ENCODE results near the gene FRMPD4. TPM values are rescaled to one million over a fixed set of nuclear protein-coding genes. Genes with fewer than 3 reads are reported as not detected.

The FRMPD4 gene
- total RNA-seq, 1 donor, result 1.8 TPM

GRCh38 chrX:12330841-12331240, 192.6 kb downstream of the FRMPD4 start:
- TF ChIP-seq, protein P1, sequence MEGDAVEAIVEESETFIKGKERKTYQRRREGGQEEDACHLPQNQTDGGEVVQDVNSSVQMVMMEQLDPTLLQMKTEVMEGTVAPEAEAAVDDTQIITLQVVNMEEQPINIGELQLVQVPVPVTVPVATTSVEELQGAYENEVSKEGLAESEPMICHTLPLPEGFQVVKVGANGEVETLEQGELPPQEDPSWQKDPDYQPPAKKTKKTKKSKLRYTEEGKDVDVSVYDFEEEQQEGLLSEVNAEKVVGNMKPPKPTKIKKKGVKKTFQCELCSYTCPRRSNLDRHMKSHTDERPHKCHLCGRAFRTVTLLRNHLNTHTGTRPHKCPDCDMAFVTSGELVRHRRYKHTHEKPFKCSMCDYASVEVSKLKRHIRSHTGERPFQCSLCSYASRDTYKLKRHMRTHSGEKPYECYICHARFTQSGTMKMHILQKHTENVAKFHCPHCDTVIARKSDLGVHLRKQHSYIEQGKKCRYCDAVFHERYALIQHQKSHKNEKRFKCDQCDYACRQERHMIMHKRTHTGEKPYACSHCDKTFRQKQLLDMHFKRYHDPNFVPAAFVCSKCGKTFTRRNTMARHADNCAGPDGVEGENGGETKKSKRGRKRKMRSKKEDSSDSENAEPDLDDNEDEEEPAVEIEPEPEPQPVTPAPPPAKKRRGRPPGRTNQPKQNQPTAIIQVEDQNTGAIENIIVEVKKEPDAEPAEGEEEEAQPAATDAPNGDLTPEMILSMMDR (IDR thresholded peaks at IDR 0.05; ENCODE audit: extremely low read depth, low read depth, low read length), result no peak
- no peaks in the 10 kb centered on the region for H3K36me3 ChIP-seq (ENCODE audit: insufficient read depth, low read length)
- H3K27ac ChIP-seq (ENCODE audit: low read depth, low read length), result no peak overlapping the region
- H3K9me3 ChIP-seq (ENCODE audit: low read depth, low read length), result no peaks in the 10 kb centered on the region
- no peak overlapping the region for H2AFZ ChIP-seq (ENCODE audit: low read length)
- H3K27me3 ChIP-seq (ENCODE audit: insufficient read depth, low read length), result no peaks in the 10 kb centered on the region
- no peak for DNase-seq (ENCODE audit: insufficient read length, low spot score, missing footprints)
- H4K20me1 ChIP-seq (ENCODE audit: insufficient read depth, low read length), result no peaks in the 10 kb centered on the region
- H3K4me3 ChIP-seq (ENCODE audit: insufficient read depth, low read length), result no peak overlapping the region
- no peaks in the 10 kb centered on the region for H3K79me2 ChIP-seq (ENCODE audit: insufficient read depth, low read length)
- H3K4me2 ChIP-seq (ENCODE audit: insufficient read depth, low read length), result no peak overlapping the region
- no peaks in the 10 kb centered on the region for H3K4me1 ChIP-seq (ENCODE audit: insufficient read depth, low read length)

GRCh38 chrX:12332786-12333347, 194.6 kb downstream of the FRMPD4 start:
- TF ChIP-seq, protein P1 (IDR thresholded peaks at IDR 0.05; ENCODE audit: extremely low read depth, low read depth, low read length), result no peak
- no peak overlapping the region for H3K4me2 ChIP-seq (ENCODE audit: insufficient read depth, low read length)
- H3K36me3 ChIP-seq (ENCODE audit: insufficient read depth, low read length), result no peaks in the 10 kb centered on the region
- DNase-seq (ENCODE audit: insufficient read length, low spot score, missing footprints), result no peak
- H3K27me3 ChIP-seq (ENCODE audit: insufficient read depth, low read length), result no peaks in the 10 kb centered on the region
- no peak overlapping the region for H3K4me3 ChIP-seq (ENCODE audit: insufficient read depth, low read length)
- no peaks in the 10 kb centered on the region for H3K9me3 ChIP-seq (ENCODE audit: low read depth, low read length)
- H3K27ac ChIP-seq (ENCODE audit: low read depth, low read length), result no peak overlapping the region
- H2AFZ ChIP-seq (ENCODE audit: low read length), result no peak overlapping the region
- H4K20me1 ChIP-seq (ENCODE audit: insufficient read depth, low read length), result no peaks in the 10 kb centered on the region
- no peaks in the 10 kb centered on the region for H3K79me2 ChIP-seq (ENCODE audit: insufficient read depth, low read length)
- H3K4me1 ChIP-seq (ENCODE audit: insufficient read depth, low read length), result no peaks in the 10 kb centered on the region

DNA sequence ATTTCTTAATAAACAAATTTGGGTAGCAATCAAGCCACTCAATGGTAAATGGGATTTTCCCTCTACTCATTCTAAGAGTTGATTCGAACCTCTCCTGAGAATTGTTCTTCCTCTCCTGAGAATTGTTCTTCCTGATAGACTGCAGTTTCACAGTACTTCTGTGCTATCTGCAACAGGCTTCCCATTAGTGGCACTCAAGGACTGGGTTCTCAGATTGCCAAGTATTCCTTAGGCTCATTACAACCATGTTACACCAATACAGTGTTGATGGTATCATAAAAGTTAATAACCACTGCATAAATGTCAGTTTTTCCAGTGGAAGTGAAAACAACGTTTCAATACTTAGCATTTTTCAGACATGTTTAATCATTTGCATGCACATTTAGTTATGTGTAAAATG, 201.6 kb downstream of the FRMPD4 start:
- Histone ChIP-seq H3K27ac (ENCODE audit: low read depth, low read length) (no peak overlapping the region), H3K27me3 (ENCODE audit: insufficient read depth, low read length) (no peaks in the 10 kb centered on the region), H2AFZ (ENCODE audit: low read length) (no peak overlapping the region), H3K9me3 (ENCODE audit: low read depth, low read length) (no peaks in the 10 kb centered on the region), H3K4me1 (ENCODE audit: insufficient read depth, low read length) (no peaks in the 10 kb centered on the region), H3K36me3 (ENCODE audit: insufficient read depth, low read length) (no peaks in the 10 kb centered on the region), H4K20me1 (ENCODE audit: insufficient read depth, low read length) (no peaks in the 10 kb centered on the region), H3K4me2 (ENCODE audit: insufficient read depth, low read length) (no peak overlapping the region), H3K79me2 (ENCODE audit: insufficient read depth, low read length) (no peaks in the 10 kb centered on the region), H3K4me3 (ENCODE audit: insufficient read depth, low read length) (no peak overlapping the region)
- DNase-seq (ENCODE audit: insufficient read length, low spot score, missing footprints), result no peak
- TF ChIP-seq, protein P1 (IDR thresholded peaks at IDR 0.05; ENCODE audit: extremely low read depth, low read depth, low read length), result no peak

DNA sequence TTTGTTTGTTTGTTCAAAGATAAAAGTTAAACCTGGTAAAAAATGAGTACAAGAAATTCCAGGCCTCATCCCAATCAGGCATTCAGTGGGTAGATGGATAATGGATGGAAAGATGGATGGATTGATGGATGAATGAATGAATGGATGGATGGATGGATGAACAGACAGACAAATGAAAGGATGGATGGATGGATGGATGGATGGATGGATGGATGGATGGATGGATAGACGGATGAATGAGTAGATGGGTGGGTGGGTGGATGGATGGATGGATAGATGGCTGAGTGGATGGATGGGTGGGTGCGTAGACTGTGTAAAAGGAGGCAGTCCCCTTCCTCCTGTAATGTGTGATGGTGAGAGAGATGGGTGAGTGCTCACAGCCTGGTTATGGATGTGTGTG, 206.7 kb downstream of the FRMPD4 start:
- no peaks in the 10 kb centered on the region for H3K36me3 ChIP-seq (ENCODE audit: insufficient read depth, low read length)
- H4K20me1 ChIP-seq (ENCODE audit: insufficient read depth, low read length), result no peaks in the 10 kb centered on the region
- no peaks in the 10 kb centered on the region for H3K79me2 ChIP-seq (ENCODE audit: insufficient read depth, low read length)
- no peaks in the 10 kb centered on the region for H3K4me1 ChIP-seq (ENCODE audit: insufficient read depth, low read length)
- no peaks in the 10 kb centered on the region for H3K27me3 ChIP-seq (ENCODE audit: insufficient read depth, low read length)
- H3K4me2 ChIP-seq (ENCODE audit: insufficient read depth, low read length), result no peak overlapping the region
- TF ChIP-seq, protein P1 (IDR thresholded peaks at IDR 0.05; ENCODE audit: extremely low read depth, low read depth, low read length), result no peak
- DNase-seq (ENCODE audit: insufficient read length, low spot score, missing footprints), result no peak
- H3K9me3 ChIP-seq (ENCODE audit: low read depth, low read length), result no peaks in the 10 kb centered on the region
- no peak overlapping the region for H3K4me3 ChIP-seq (ENCODE audit: insufficient read depth, low read length)
- no peak overlapping the region for H3K27ac ChIP-seq (ENCODE audit: low read depth, low read length)
- H2AFZ ChIP-seq (ENCODE audit: low read length), result no peak overlapping the region

Measured in osteoblast (primary cell).